A549 (cell line): ENCODE measurements around the gene MIER1. TPM values are rescaled to one million over a fixed set of nuclear protein-coding genes. Genes with fewer than 3 reads are reported as not detected.
A peak's percentile ranks its signal among the peaks of the same experiment; 100 is the strongest.

Source experiments
- ATAC-seq, 2 experiments: fragments of 200-7000 bp in 1 of 2; fragments of >200 bp in 1 of 2; cut with Nextera tagmentation in 1 of 2; cut with Tn5 transposase in 1 of 2; 3 replicates each; pipeline versions ENCODE4 v1.8.0 to v1.9.1; 2018 to 2020; ENCODE audit warnings: mild to moderate bottlenecking in 1 of 2, moderate library complexity in 1 of 2
- CTCF ChIA-PET: fragments of 300-600 bp; sonication (Branson Sonifier 250); formaldehyde crosslinking; extraction: SDS; loops from one replicate; lab custom pipeline; 2021; ENCODE audit warnings: antibody characterized with exemption, inconsistent platforms; lab: Yijun Ruan, JAX
- POLR2A ChIA-PET: fragments of 350-600 bp; formaldehyde crosslinking; extraction: SDS; loops from one replicate; lab custom pipeline; 2021; ENCODE audit warnings: antibody characterized with exemption, inconsistent platforms; lab: Yijun Ruan, JAX
- DNase-seq, 2 experiments: peaks; one replicate each; pipeline versions ENCODE4 v3.0.0 to v3.0.0-alpha.2; 2011 to 2016; ENCODE audit warnings: low read depth in 1 of 2, low spot score in 1 of 2
- FAIRE-seq: peaks from 2 replicates; lab custom pipeline; 2011; peaks lifted over from hg19 to GRCh38; lab: Jason Lieb, UNC
- H3K27ac ChIP-seq, 2 experiments: fragments of >200 bp; sonication (Bioruptor Twin); formaldehyde crosslinking; 3 replicates each; pipeline ENCODE4 v1.5.1; 2016 to 2017
- H3K4me1 ChIP-seq: fragments of >200 bp; sonication (Bioruptor Twin); formaldehyde crosslinking; 3 replicates; pipeline ENCODE4 v1.6.1; 2016
- H3K4me2 ChIP-seq: fragments of >200 bp; sonication (Bioruptor Twin); formaldehyde crosslinking; 3 replicates; pipeline ENCODE4 v1.6.1; 2016
- H3K4me3 ChIP-seq: fragments of >200 bp; sonication (Bioruptor Twin); formaldehyde crosslinking; 3 replicates; pipeline ENCODE4 v1.5.1; 2016
- H3K9me3 ChIP-seq: fragments of >200 bp; sonication (Bioruptor Twin); formaldehyde crosslinking; 3 replicates; pipeline ENCODE4 v1.6.1; 2016
- CHD2 ChIP-seq: fragments of 150-350 bp; IDR thresholded peaks from 2 replicates; pipeline ENCODE4 v1.6.1; 2014; ENCODE audit warnings: low read length; ENCODE audit not compliant: partially characterized antibody
- EHMT2 ChIP-seq: fragments of 200-600 bp; sonication (generic); IDR thresholded peaks from 2 replicates; pipeline ENCODE4 v1.6.1; 2016; ENCODE audit warnings: antibody characterized with exemption, low read depth, mild to moderate bottlenecking, moderate library complexity
- ELK1 ChIP-seq: fragments of 150-350 bp; IDR thresholded peaks from 2 replicates; pipeline ENCODE4 v1.6.1; 2014; ENCODE audit warnings: low read depth, mild to moderate bottlenecking, low read length
- EP300 ChIP-seq, 2 experiments: fragments of >200 bp; sonication (Bioruptor Twin); formaldehyde crosslinking; IDR thresholded peaks; 2 replicates in 1 of 2; 3 replicates in 1 of 2; pipeline ENCODE4 v1.6.1; 2016 to 2017
- FOSL2 ChIP-seq, 2 experiments: fragments of 450-650 bp in 1 of 2; fragments of >200 bp in 1 of 2; sonication (Bioruptor Twin) in 1 of 2; formaldehyde crosslinking; IDR thresholded peaks; 2 replicates each; pipeline versions ENCODE4 v1.5.0 to v1.6.1; 2016 to 2020; ENCODE audit warnings: mild to moderate bottlenecking in 1 of 2, moderate library complexity in 1 of 2
- HOXB13 ChIP-seq: fragments of 250-450 bp; sonication (Bioruptor Pico); IDR thresholded peaks from 2 replicates; pipeline ENCODE4 v1.5.0; 2020; ENCODE audit warnings: low read depth, mild to moderate bottlenecking, moderate library complexity
- KDM1A ChIP-seq: fragments of 200-600 bp; sonication (generic); IDR thresholded peaks from 2 replicates; pipeline ENCODE4 v1.6.1; 2016; ENCODE audit warnings: low read depth, mild to moderate bottlenecking
- KDM5A ChIP-seq: fragments of 200-600 bp; sonication (generic); IDR thresholded peaks from 2 replicates; pipeline ENCODE4 v1.6.1; 2016; ENCODE audit warnings: antibody characterized with exemption, mild to moderate bottlenecking
- MYC ChIP-seq: IDR thresholded peaks from 2 replicates; pipeline ENCODE4 v1.6.1; 2012; ENCODE audit warnings: mild to moderate bottlenecking, inconsistent platforms, low read length, improper control_type of control experiment, borderline replicate concordance
- RAD21 ChIP-seq, 2 experiments: fragments of >200 bp in 1 of 2; sonication (Bioruptor Twin) in 1 of 2; formaldehyde crosslinking in 1 of 2; IDR thresholded peaks in 1 of 2; conservative IDR thresholded peaks in 1 of 2; 2 replicates in 1 of 2; 3 replicates in 1 of 2; pipeline ENCODE4 v1.6.1; 2012 to 2018; ENCODE audit warnings: inconsistent platforms in 1 of 2
- REST ChIP-seq: fragments of 200-600 bp; sonication (generic); IDR thresholded peaks from 2 replicates; pipeline ENCODE4 v1.6.1; 2016; ENCODE audit warnings: antibody characterized with exemption, mild to moderate bottlenecking, moderate library complexity
- ZFP36 ChIP-seq: fragments of 450-650 bp; IDR thresholded peaks from 2 replicates; pipeline ENCODE4 v1.6.1; 2014; ENCODE audit warnings: borderline replicate concordance; ENCODE audit not compliant: partially characterized antibody
- ZNF302 ChIP-seq: fragments of 250-450 bp; sonication (Bioruptor Pico); IDR thresholded peaks from 2 replicates; pipeline ENCODE4 v1.9.0; 2021; ENCODE audit warnings: inconsistent platforms, mild to moderate bottlenecking, moderate library complexity
- WGBS: methylation state at CpG from one replicate; pipeline ENCODE4 v1.1.6; 2017; ENCODE audit errors: missing lambda C conversion rate; 5-methylcytosine and 5-hydroxymethylcytosine counted together
- polyA plus RNA-seq, 4 experiments: library from polyadenylated mRNA; depleted of rRNA in 3 of 4; stranded (reverse); fragments of >200 nt; fragmentation: RNase III in 1 of 4; extraction: RNeasy Plus Mini Kit Qiagen cat#74134 plus additional on column Dnase treatment in 1 of 4; gene quantifications; 2 replicates in 3 of 4; 3 replicates in 1 of 4; pipeline ENCODE4 v1.2.3, GENCODE V29; 2011 to 2017

MIER1 gene
- polyA plus RNA-seq, 2 of the 4 experiments (the other 2 are of a cell fraction): 11.9 to 22.6 TPM

- no peak for FAIRE-seq
- Histone ChIP-seq H3K27ac (peak overlapping the region; percentile 93 to 96), H3K4me2 (peak overlapping the region; percentile 95), H3K4me3 (peak overlapping the region; percentile 83), H3K4me1 (peaks cover 42% of the 10 kb centered on the region), H3K9me3 (no peaks in the 10 kb centered on the region)
- DNase-seq: no peak
- CTCF ChIA-PET: interaction anchor here (1.5 to 1.6 kb wide), 2 partner anchors 9 to 160 kb away, joined by 5 read pairs; no protein-coding TSS in a partner anchor
- TF ChIP-seq KDM1A (0 out of 2 replicates have a peak, but pooled peaks have one; percentile 57), ELK1 (no peak), MYC (no peak), CHD2 (no peak), ZFP36 (peak; percentile 74)
- POLR2A ChIA-PET: interaction anchor here (0.8 to 2.2 kb wide), 6 partner anchors 8 to 161 kb away, joined by 3 to 12 read pairs (median 6); partner anchors contain the start of gene SLC35D1
- ATAC-seq: peak; percentile 17 to 24
- WGBS: 2% methylated on average over 11 of the region's 11 CpGs
These were observed 744 bp downstream of the MIER1 start for GRCh38 chr1:66925558-66925910.

GRCh38 chr1:66925944-66926343 lies 1.2 kb downstream of the MIER1 start:
- FAIRE-seq: no peak
- TF ChIP-seq EHMT2 (no peak), ZNF302 (no peak)
- TF ChIP-seq, all 56 proteins: peak for 0
- no peaks in the 10 kb centered on the region for H3K9me3 ChIP-seq
- no peak for DNase-seq
- peak overlapping the region; percentile 95 for H3K4me2 ChIP-seq
- 6% methylated on average over 9 of the region's 9 CpGs for WGBS
- ChIA-PET POLR2A (interaction anchor here (0.6 kb wide), 1 partner anchor 12 kb away, joined by 3 read pairs; no protein-coding TSS in a partner anchor), CTCF (interaction anchor here (1.5 to 1.6 kb wide), 2 partner anchors 8 to 160 kb away, joined by 5 read pairs; no protein-coding TSS in a partner anchor)
- ATAC-seq: no peak
- peaks cover 42% of the 10 kb centered on the region for H3K4me1 ChIP-seq
- H3K4me3 ChIP-seq: peak overlapping the region; percentile 83
- H3K27ac ChIP-seq: peak overlapping the region; percentile 93 to 96

GRCh38 chr1:66927528-66927927 lies 2.7 kb downstream of the MIER1 start:
- ATAC-seq (no peak), FAIRE-seq (no peak), DNase-seq (no peak)
- ChIA-PET CTCF (no interaction called here), POLR2A (no interaction called here)
- Histone ChIP-seq H3K4me2 (peak overlapping the region; percentile 95; the same call in 2 of the 3 replicates), H3K9me3 (no peaks in the 10 kb centered on the region), H3K4me3 (no peak overlapping the region), H3K27ac (no peak overlapping the region), H3K4me1 (peaks cover 40% of the 10 kb centered on the region)
- TF ChIP-seq RAD21 (conservative IDR thresholded peaks at IDR 0.05 in 1 of 2, IDR thresholded peaks at IDR 0.05 in 1 of 2) (no peak), KDM5A (no peak), EP300 (IDR thresholded peaks at IDR 0.05) (no peak), HOXB13 (CRISPR knock-in tag) (no peak), FOSL2 (IDR thresholded peaks at IDR 0.05) (no peak), FOSL2 (CRISPR knock-in tag; IDR thresholded peaks at IDR 0.05) (no peak), REST (no peak)
